GM23338 (cell line): ENCODE results near the gene UBLCP1. TPM values are rescaled to one million over a fixed set of nuclear protein-coding genes. Genes with fewer than 3 reads are reported as not detected.

ENCODE experiments used
- ATAC-seq: fragments of 200-7000 bp; cut with Tn5 transposase; 3 replicates; pipeline ENCODE4 v1.9.1; 2020
- DNase-seq: peaks from one replicate; pipeline ENCODE4 v3.0.0-alpha.2; 2015; ENCODE audit warnings: low spot score
- H2AFZ ChIP-seq: fragments of 200-600 bp; sonication (generic); 2 replicates; pipeline ENCODE4 v1.8.0; 2016; ENCODE audit warnings: antibody characterized with exemption, mild to moderate bottlenecking, moderate library complexity
- H3F3A ChIP-seq: fragments of 200-600 bp; sonication (generic); replicated peaks from 2 replicates; pipeline ENCODE4 v1.8.0; 2017; ENCODE audit warnings: antibody characterized with exemption, mixed run types, low read depth
- H3K27ac ChIP-seq: fragments of 200-600 bp; sonication (generic); 2 replicates; pipeline ENCODE4 v1.6.1; 2016; ENCODE audit warnings: low read depth
- H3K27me3 ChIP-seq: fragments of 200-600 bp; sonication (generic); 2 replicates; pipeline ENCODE4 v1.8.0; 2016; ENCODE audit warnings: mild to moderate bottlenecking, mixed run types, moderate library complexity; ENCODE audit not compliant: insufficient read depth
- H3K36me3 ChIP-seq: fragments of 200-600 bp; sonication (generic); 2 replicates; pipeline ENCODE4 v1.8.0; 2016; ENCODE audit warnings: mild to moderate bottlenecking; ENCODE audit not compliant: insufficient read depth
- H3K4me1 ChIP-seq: fragments of 200-600 bp; sonication (generic); 2 replicates; pipeline ENCODE4 v1.8.0; 2016; ENCODE audit warnings: mild to moderate bottlenecking, moderate library complexity; ENCODE audit not compliant: insufficient read depth
- H3K4me2 ChIP-seq: fragments of 200-600 bp; sonication (generic); 2 replicates; pipeline ENCODE4 v1.7.1; 2017; ENCODE audit warnings: mixed run types
- H3K4me3 ChIP-seq: fragments of 200-600 bp; sonication (generic); 2 replicates; pipeline ENCODE4 v1.6.1; 2016; ENCODE audit warnings: mixed run types
- H3K79me2 ChIP-seq: fragments of 200-600 bp; sonication (generic); replicated peaks from 2 replicates; pipeline ENCODE4 v1.8.0; 2017; ENCODE audit warnings: mild to moderate bottlenecking; ENCODE audit not compliant: insufficient read depth
- H3K9me2 ChIP-seq: fragments of 200-600 bp; sonication (generic); 2 replicates; pipeline ENCODE4 v1.8.0; 2017; ENCODE audit not compliant: insufficient read depth
- H4K20me1 ChIP-seq: fragments of 200-600 bp; sonication (generic); replicated peaks from 2 replicates; pipeline ENCODE4 v1.8.0; 2017; ENCODE audit warnings: mild to moderate bottlenecking; ENCODE audit not compliant: insufficient read depth
- H3K27ac Mint-ChIP-seq: 2 replicates; pipeline ENCODE4 v1.8.0; 2020; ENCODE audit warnings: inconsistent platforms, mild to moderate bottlenecking, moderate library complexity, mixed read lengths
- H3K27me3 Mint-ChIP-seq: 3 replicates; pipeline ENCODE4 v1.8.0; 2022; ENCODE audit warnings: low read depth, mild to moderate bottlenecking, moderate library complexity, mixed read lengths, inconsistent platforms; ENCODE audit not compliant: insufficient read depth, poor library complexity
- H3K36me3 Mint-ChIP-seq: 3 replicates; pipeline ENCODE4 v1.8.0; 2021; ENCODE audit warnings: low read depth, mild to moderate bottlenecking, inconsistent platforms, moderate library complexity, mixed read lengths
- H3K4me1 Mint-ChIP-seq: 3 replicates; pipeline ENCODE4 v1.8.0; 2020; ENCODE audit warnings: mild to moderate bottlenecking, inconsistent platforms, mixed read lengths
- H3K4me3 Mint-ChIP-seq: 3 replicates; pipeline ENCODE4 v1.8.0; 2021; ENCODE audit warnings: moderate library complexity, mild to moderate bottlenecking, inconsistent platforms, mixed read lengths
- H3K9me3 Mint-ChIP-seq: 3 replicates; pipeline ENCODE4 v1.8.0; 2020; ENCODE audit warnings: moderate library complexity, mild to moderate bottlenecking, inconsistent platforms, mixed read lengths
- CREB1 ChIP-seq: fragments of 250-450 bp; sonication (Bioruptor Pico); IDR thresholded peaks from 2 replicates; pipeline ENCODE4 v1.5.0; 2020; ENCODE audit warnings: low read depth, mild to moderate bottlenecking, moderate library complexity
- EZH2 ChIP-seq: fragments of 200-600 bp; sonication (generic); IDR thresholded peaks from one replicate; pipeline ENCODE4 v1.8.0; 2017; ENCODE audit warnings: antibody characterized with exemption, mild to moderate bottlenecking, low read depth; ENCODE audit not compliant: unreplicated experiment
- EZH2phosphoT487 ChIP-seq: fragments of 200-600 bp; sonication (generic); IDR thresholded peaks from one replicate; pipeline ENCODE4 v1.8.1; 2018; ENCODE audit warnings: antibody characterized with exemption; ENCODE audit not compliant: unreplicated experiment
- JUNB ChIP-seq: IDR thresholded peaks from one replicate; pipeline ENCODE4 v1.6.1; 2016; ENCODE audit warnings: antibody characterized with exemption; ENCODE audit not compliant: unreplicated experiment
- NANOG ChIP-seq: IDR thresholded peaks from 2 replicates; pipeline ENCODE4 v1.6.1; 2016; ENCODE audit warnings: antibody characterized with exemption, borderline replicate concordance
- POLR2AphosphoS5 ChIP-seq: IDR thresholded peaks from 2 replicates; pipeline ENCODE4 v1.6.1; 2016; ENCODE audit warnings: antibody characterized with exemption, low read depth
- STAT1 ChIP-seq: IDR thresholded peaks from one replicate; pipeline ENCODE4 v1.6.1; 2016; ENCODE audit warnings: antibody characterized with exemption; ENCODE audit not compliant: unreplicated experiment
- ZNF114 ChIP-seq: fragments of 250-450 bp; sonication (Bioruptor Pico); IDR thresholded peaks from 2 replicates; pipeline ENCODE4 v1.5.0; 2020; ENCODE audit warnings: mild to moderate bottlenecking, moderate library complexity
- ZNF331 ChIP-seq: fragments of 250-450 bp; sonication (Bioruptor Pico); IDR thresholded peaks from 2 replicates; pipeline ENCODE4 v1.5.0; 2020; ENCODE audit warnings: low read depth, mild to moderate bottlenecking, moderate library complexity
- polyA plus RNA-seq: library from polyadenylated mRNA; unstranded; fragments of >200 nt; fragmentation: Nextera tagmentation; extraction: Ambion mirVana; gene quantifications from 2 replicates; pipeline ENCODE4 v1.2.1, GENCODE V29; 2016
- total RNA-seq: library from RNA; depleted of rRNA; stranded (reverse); fragments of >200 nt; shearing (Covaris generic); gene quantifications from 2 replicates; pipeline ENCODE4 v1.2.3, GENCODE V29; 2014
- TF ChIP-seq, protein P1 (sequence below): IDR thresholded peaks from 2 replicates; pipeline ENCODE4 v1.6.1; 2016; ENCODE audit warnings: antibody characterized with exemption
- TF ChIP-seq, protein P2 (sequence below): IDR thresholded peaks from one replicate; pipeline ENCODE4 v1.6.1; 2018; ENCODE audit warnings: antibody characterized with exemption; ENCODE audit not compliant: unreplicated experiment
- TF ChIP-seq, protein P3 (sequence below): fragments of 250-450 bp; sonication (Bioruptor Pico); IDR thresholded peaks from 2 replicates; pipeline ENCODE4 v1.5.0; 2020; ENCODE audit warnings: mild to moderate bottlenecking, moderate library complexity
- TF ChIP-seq, protein P4 (sequence below), 2 experiments: fragments of 200-600 bp in 1 of 2; sonication (generic) in 1 of 2; conservative IDR thresholded peaks; 2 replicates each; pipeline versions ENCODE4 v1.5.1 to v1.6.1; 2016 to 2017; ENCODE audit warnings: antibody characterized with exemption in 2 of 2, low read depth in 2 of 2, mild to moderate bottlenecking in 2 of 2, moderate library complexity in 1 of 2

UBLCP1 gene
- total and polyA plus RNA-seq, 2 experiments from 2014 or later = 45.0 to 56.1 TPM

DNA sequence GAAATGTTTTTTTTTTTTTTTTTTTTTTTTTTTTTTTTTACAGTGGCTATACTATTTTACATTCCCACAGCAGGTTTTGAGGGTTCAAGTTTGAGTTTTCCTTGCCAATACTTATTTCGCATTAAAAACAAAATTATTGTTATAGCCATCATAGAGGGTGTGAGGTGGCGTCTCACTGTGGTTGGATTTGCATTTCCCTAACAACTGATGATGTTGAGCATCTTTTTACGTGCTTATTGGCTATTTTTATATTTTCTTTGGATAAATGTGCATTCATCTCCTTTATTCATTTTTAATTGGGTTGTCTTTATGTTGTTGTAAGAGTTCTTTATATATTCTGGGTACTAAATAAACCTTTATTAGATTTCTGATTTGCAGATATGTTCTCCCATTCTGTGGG, 18.9 kb upstream of the UBLCP1 start:
- Mint-ChIP-seq H3K4me3 (no peak overlapping the region), H3K27ac (no peak overlapping the region), H3K4me1 (no peaks in the 10 kb centered on the region), H3K36me3 (no peaks in the 10 kb centered on the region), H3K9me3 (no peaks in the 10 kb centered on the region), H3K27me3 (peaks cover 3% of the 10 kb centered on the region)
- no peaks in the 10 kb centered on the region for H3K27me3 ChIP-seq
- DNase-seq = no peak
- H3K27ac ChIP-seq = no peak overlapping the region
- no peak for TF ChIP-seq STAT1
- TF ChIP-seq, protein P1, sequence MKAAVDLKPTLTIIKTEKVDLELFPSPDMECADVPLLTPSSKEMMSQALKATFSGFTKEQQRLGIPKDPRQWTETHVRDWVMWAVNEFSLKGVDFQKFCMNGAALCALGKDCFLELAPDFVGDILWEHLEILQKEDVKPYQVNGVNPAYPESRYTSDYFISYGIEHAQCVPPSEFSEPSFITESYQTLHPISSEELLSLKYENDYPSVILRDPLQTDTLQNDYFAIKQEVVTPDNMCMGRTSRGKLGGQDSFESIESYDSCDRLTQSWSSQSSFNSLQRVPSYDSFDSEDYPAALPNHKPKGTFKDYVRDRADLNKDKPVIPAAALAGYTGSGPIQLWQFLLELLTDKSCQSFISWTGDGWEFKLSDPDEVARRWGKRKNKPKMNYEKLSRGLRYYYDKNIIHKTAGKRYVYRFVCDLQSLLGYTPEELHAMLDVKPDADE = no peak
- TF ChIP-seq EZH2 = no peak
- no peak for TF ChIP-seq JUNB
- no peak for TF ChIP-seq CREB1 (CRISPR knock-in tag)
- no peak for TF ChIP-seq ZNF114 (CRISPR knock-in tag)
- TF ChIP-seq ZNF331 (CRISPR knock-in tag) = no peak
- TF ChIP-seq, protein P2, sequence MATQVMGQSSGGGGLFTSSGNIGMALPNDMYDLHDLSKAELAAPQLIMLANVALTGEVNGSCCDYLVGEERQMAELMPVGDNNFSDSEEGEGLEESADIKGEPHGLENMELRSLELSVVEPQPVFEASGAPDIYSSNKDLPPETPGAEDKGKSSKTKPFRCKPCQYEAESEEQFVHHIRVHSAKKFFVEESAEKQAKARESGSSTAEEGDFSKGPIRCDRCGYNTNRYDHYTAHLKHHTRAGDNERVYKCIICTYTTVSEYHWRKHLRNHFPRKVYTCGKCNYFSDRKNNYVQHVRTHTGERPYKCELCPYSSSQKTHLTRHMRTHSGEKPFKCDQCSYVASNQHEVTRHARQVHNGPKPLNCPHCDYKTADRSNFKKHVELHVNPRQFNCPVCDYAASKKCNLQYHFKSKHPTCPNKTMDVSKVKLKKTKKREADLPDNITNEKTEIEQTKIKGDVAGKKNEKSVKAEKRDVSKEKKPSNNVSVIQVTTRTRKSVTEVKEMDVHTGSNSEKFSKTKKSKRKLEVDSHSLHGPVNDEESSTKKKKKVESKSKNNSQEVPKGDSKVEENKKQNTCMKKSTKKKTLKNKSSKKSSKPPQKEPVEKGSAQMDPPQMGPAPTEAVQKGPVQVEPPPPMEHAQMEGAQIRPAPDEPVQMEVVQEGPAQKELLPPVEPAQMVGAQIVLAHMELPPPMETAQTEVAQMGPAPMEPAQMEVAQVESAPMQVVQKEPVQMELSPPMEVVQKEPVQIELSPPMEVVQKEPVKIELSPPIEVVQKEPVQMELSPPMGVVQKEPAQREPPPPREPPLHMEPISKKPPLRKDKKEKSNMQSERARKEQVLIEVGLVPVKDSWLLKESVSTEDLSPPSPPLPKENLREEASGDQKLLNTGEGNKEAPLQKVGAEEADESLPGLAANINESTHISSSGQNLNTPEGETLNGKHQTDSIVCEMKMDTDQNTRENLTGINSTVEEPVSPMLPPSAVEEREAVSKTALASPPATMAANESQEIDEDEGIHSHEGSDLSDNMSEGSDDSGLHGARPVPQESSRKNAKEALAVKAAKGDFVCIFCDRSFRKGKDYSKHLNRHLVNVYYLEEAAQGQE = no peak
- TF ChIP-seq, protein P3, sequence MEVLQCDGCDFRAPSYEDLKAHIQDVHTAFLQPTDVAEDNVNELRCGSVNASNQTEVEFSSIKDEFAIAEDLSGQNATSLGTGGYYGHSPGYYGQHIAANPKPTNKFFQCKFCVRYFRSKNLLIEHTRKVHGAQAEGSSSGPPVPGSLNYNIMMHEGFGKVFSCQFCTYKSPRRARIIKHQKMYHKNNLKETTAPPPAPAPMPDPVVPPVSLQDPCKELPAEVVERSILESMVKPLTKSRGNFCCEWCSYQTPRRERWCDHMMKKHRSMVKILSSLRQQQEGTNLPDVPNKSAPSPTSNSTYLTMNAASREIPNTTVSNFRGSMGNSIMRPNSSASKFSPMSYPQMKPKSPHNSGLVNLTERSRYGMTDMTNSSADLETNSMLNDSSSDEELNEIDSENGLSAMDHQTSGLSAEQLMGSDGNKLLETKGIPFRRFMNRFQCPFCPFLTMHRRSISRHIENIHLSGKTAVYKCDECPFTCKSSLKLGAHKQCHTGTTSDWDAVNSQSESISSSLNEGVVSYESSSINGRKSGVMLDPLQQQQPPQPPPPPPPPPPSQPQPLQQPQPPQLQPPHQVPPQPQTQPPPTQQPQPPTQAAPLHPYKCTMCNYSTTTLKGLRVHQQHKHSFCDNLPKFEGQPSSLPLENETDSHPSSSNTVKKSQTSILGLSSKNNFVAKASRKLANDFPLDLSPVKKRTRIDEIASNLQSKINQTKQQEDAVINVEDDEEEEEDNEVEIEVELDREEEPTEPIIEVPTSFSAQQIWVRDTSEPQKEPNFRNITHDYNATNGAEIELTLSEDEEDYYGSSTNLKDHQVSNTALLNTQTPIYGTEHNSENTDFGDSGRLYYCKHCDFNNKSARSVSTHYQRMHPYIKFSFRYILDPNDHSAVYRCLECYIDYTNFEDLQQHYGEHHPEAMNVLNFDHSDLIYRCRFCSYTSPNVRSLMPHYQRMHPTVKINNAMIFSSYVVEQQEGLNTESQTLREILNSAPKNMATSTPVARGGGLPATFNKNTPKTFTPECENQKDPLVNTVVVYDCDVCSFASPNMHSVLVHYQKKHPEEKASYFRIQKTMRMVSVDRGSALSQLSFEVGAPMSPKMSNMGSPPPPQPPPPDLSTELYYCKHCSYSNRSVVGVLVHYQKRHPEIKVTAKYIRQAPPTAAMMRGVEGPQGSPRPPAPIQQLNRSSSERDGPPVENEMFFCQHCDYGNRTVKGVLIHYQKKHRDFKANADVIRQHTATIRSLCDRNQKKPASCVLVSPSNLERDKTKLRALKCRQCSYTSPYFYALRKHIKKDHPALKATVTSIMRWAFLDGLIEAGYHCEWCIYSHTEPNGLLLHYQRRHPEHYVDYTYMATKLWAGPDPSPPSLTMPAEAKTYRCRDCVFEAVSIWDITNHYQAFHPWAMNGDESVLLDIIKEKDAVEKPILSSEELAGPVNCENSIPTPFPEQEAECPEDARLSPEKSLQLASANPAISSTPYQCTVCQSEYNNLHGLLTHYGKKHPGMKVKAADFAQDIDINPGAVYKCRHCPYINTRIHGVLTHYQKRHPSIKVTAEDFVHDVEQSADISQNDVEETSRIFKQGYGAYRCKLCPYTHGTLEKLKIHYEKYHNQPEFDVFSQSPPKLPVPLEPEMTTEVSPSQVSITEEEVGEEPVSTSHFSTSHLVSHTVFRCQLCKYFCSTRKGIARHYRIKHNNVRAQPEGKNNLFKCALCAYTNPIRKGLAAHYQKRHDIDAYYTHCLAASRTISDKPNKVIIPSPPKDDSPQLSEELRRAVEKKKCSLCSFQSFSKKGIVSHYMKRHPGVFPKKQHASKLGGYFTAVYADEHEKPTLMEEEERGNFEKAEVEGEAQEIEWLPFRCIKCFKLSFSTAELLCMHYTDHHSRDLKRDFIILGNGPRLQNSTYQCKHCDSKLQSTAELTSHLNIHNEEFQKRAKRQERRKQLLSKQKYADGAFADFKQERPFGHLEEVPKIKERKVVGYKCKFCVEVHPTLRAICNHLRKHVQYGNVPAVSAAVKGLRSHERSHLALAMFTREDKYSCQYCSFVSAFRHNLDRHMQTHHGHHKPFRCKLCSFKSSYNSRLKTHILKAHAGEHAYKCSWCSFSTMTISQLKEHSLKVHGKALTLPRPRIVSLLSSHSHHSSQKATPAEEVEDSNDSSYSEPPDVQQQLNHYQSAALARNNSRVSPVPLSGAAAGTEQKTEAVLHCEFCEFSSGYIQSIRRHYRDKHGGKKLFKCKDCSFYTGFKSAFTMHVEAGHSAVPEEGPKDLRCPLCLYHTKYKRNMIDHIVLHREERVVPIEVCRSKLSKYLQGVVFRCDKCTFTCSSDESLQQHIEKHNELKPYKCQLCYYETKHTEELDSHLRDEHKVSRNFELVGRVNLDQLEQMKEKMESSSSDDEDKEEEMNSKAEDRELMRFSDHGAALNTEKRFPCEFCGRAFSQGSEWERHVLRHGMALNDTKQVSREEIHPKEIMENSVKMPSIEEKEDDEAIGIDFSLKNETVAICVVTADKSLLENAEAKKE (CRISPR knock-in tag) = no peak
- TF ChIP-seq POLR2AphosphoS5 = no peak
- TF ChIP-seq, protein P4, sequence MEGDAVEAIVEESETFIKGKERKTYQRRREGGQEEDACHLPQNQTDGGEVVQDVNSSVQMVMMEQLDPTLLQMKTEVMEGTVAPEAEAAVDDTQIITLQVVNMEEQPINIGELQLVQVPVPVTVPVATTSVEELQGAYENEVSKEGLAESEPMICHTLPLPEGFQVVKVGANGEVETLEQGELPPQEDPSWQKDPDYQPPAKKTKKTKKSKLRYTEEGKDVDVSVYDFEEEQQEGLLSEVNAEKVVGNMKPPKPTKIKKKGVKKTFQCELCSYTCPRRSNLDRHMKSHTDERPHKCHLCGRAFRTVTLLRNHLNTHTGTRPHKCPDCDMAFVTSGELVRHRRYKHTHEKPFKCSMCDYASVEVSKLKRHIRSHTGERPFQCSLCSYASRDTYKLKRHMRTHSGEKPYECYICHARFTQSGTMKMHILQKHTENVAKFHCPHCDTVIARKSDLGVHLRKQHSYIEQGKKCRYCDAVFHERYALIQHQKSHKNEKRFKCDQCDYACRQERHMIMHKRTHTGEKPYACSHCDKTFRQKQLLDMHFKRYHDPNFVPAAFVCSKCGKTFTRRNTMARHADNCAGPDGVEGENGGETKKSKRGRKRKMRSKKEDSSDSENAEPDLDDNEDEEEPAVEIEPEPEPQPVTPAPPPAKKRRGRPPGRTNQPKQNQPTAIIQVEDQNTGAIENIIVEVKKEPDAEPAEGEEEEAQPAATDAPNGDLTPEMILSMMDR (conservative IDR thresholded peaks at IDR 0.05; ENCODE audit: low read depth in 2 of 2) = no peak
- TF ChIP-seq EZH2phosphoT487 = no peak
- TF ChIP-seq NANOG = no peak
- no peaks in the 10 kb centered on the region for H3K79me2 ChIP-seq
- H3K4me2 ChIP-seq = no peak overlapping the region
- no peak for ATAC-seq
- H3F3A ChIP-seq = no peaks in the 10 kb centered on the region
- H4K20me1 ChIP-seq = no peaks in the 10 kb centered on the region
- H3K4me1 ChIP-seq = no peaks in the 10 kb centered on the region
- H3K36me3 ChIP-seq = no peaks in the 10 kb centered on the region
- no peak overlapping the region for H3K4me3 ChIP-seq
- no peak overlapping the region for H2AFZ ChIP-seq
- H3K9me2 ChIP-seq = no peaks in the 10 kb centered on the region
